GM18868 (cell line): ENCODE results near the gene LENEP.

ENCODE experiments used
- ATAC-seq: cut with Tn5 transposase; IDR thresholded peaks from one replicate; pipeline ENCODE4 v1.9.1; 2021; ENCODE audit warnings: mild to moderate bottlenecking, moderate library complexity; ENCODE audit not compliant: unreplicated experiment

Gene LENEP

GRCh38 chr1:154998201-154998780 is 4.9 kb downstream of the LENEP start:
- ATAC-seq: no peak

GRCh38 chr1:154998818-154999570 is 5.6 kb downstream of the LENEP start:
- ATAC-seq: no peak

GRCh38 chr1:154999571-155000410 is 6.4 kb downstream of the LENEP start:
- ATAC-seq: no peak

- ATAC-seq: no peak
Measured at GRCh38 chr1:155000411-155000725, 7.0 kb downstream of the LENEP start.

- ATAC-seq: peak; percentile 36
Measured at GRCh38 chr1:155000726-155001424, 7.5 kb downstream of the LENEP start.

GRCh38 chr1:155001425-155001674 is 8.0 kb downstream of the LENEP start:
- ATAC-seq: no peak

- peak; percentile 58 for ATAC-seq
Measured at GRCh38 chr1:155001675-155002463, 8.5 kb downstream of the LENEP start.

GRCh38 chr1:155002464-155003226 is 9.3 kb downstream of the LENEP start, which contains the start of gene ZBTB7B:
Gene ZBTB7B, plus strand, starts transcription at chr1:155002802. Its CDS starts 11,859 bp downstream, at chr1:155014661.
- ATAC-seq: no peak

- no peak for ATAC-seq
Measured at GRCh38 chr1:155003227-155003765, 9.9 kb downstream of the LENEP start.

GRCh38 chr1:155003766-155004351 is 10.5 kb downstream of the LENEP start:
- ATAC-seq: no peak

GRCh38 chr1:155004352-155005075 is 11.1 kb downstream of the LENEP start:
- ATAC-seq: no peak

- no peak for ATAC-seq
Measured at GRCh38 chr1:155005076-155006011, 12.0 kb downstream of the LENEP start.

- ATAC-seq: no peak
Measured at GRCh38 chr1:155006601-155007101, 13.3 kb downstream of the LENEP start.

- no peak for ATAC-seq
Measured at GRCh38 chr1:155007251-155007828, 14.0 kb downstream of the LENEP start.

- no peak for ATAC-seq
Measured at GRCh38 chr1:155008015-155008941, 14.9 kb downstream of the LENEP start.

GRCh38 chr1:155009221-155009711 is 15.9 kb downstream of the LENEP start:
- no peak for ATAC-seq
